Pons (tissue), 1 donor: ENCODE data around the gene CIZ1.
A peak's percentile ranks its signal among the peaks of the same experiment; 100 is the strongest.
"Not testable (repeated sequence)": the region's sequence is repeated elsewhere in the genome, so short reads cannot be mapped to it uniquely, and the experiment has no call there.

Experiments
- DNase-seq: peaks from one replicate; pipeline ENCODE4 v3.0.0-alpha.2; 2016; ENCODE audit warnings: low spot score

The CIZ1 gene, protein sequence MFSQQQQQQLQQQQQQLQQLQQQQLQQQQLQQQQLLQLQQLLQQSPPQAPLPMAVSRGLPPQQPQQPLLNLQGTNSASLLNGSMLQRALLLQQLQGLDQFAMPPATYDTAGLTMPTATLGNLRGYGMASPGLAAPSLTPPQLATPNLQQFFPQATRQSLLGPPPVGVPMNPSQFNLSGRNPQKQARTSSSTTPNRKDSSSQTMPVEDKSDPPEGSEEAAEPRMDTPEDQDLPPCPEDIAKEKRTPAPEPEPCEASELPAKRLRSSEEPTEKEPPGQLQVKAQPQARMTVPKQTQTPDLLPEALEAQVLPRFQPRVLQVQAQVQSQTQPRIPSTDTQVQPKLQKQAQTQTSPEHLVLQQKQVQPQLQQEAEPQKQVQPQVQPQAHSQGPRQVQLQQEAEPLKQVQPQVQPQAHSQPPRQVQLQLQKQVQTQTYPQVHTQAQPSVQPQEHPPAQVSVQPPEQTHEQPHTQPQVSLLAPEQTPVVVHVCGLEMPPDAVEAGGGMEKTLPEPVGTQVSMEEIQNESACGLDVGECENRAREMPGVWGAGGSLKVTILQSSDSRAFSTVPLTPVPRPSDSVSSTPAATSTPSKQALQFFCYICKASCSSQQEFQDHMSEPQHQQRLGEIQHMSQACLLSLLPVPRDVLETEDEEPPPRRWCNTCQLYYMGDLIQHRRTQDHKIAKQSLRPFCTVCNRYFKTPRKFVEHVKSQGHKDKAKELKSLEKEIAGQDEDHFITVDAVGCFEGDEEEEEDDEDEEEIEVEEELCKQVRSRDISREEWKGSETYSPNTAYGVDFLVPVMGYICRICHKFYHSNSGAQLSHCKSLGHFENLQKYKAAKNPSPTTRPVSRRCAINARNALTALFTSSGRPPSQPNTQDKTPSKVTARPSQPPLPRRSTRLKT

DNA sequence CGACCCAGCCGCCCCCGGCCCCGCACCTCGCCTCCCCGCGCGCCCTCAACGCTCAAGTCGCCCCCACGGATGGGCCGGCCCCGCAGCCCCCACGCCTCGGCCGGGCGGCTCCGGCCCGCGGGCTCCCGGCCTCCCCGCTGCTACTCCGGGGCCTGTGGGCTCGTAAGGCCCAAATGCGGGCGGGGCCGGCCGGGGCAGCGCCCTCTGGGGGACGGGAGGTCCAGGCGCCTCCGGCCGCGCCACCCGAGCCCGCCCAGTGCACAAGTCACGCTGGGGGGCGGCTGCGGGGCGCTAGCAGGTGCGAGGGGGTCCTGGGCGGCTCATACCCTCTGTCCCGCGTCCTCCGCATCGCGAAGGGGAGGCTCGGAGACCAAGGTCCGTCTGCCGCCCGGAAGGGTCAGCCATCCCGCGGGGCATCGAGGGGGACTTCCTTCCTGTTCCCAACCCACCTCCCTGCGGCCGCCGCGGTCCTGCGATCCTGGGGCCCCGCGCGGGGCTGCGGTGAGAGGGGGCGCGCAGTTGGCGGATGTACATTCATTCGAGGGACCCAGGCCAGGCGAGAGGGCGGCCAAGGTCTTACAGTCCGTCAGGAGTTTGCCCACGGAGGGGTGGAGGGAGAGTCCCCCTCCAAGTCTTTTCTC is at the start of gene CIZ1:
CIZ1 (minus strand) TSS at position 167 of the 641 bp plus-strand sequence. CDS start 715 bp downstream, outside the sequence.
- DNase-seq, result peak; percentile 68

DNA sequence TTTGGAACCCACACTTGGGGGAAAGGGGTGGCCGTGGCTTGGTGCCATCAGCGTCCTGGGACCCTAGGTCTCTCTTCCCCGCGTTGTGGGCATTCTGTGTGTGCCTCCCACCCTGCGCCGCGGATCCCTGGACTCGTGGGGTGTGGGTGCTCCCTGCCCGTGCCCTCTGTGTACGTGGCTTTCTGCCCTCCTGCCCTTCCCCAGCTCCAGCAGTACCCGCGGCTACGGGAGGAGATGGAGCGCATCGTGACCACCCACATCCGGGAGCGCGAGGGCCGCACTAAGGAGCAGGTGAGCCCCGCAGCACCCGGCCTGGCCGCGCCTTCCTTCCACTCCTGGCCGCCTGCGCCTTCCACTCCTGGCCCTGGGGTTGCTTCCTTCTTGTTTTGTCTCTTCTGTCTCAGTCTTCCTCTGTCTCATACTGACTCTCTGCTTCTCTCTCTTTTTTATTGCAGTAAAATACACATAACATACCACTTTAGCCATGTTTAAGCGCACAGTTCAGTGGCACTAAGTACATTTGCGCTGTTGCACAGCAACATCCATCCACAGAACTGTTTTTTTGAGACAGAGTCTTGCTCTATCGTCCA is 42.5 kb upstream of the CIZ1 start:
- DNase-seq, result no peak

DNA sequence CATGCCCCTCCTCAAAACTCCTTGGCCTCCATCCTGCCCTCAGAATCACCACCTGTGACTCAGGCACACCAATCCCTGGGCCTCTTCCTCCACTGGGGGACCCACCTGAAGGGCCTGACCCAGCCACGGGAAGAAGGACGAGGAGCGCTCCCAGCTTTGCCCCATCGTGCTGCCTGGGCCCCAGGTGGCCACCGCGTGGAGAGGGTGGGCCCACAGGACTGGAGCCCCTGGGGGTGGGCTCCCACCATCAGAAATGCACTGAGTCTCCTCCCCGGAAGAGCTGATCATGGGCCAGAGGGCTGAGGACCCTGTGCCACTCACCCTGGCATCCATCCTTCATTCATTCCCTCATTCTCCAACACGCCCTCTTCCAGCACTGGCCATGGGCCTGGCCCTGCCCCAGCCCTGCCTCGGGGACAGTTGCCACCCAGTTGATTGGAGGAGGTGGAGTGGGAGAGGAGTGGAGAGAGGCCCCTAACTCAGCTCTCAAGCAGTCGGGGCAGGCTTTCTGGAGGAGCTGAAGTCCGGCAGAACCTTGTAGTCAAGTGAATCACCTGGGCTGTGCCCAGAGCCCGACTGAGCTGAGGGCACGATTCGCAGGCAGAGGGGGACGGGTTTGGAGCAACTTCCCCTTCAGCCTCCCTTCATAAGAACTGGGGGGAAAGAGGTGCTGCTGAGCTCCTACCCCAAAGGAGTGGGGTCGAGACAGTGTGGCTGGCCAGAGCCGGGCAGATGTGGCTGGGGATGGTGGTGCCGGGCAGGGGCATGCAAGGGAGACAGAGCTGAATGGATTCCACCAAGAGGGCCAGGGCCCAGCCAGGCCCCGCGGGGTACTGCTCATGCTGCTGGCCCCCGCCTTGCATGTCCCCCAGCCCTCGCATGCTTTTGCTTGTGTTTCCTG is 41.4 kb upstream of the CIZ1 start:
- no peak for DNase-seq

DNA sequence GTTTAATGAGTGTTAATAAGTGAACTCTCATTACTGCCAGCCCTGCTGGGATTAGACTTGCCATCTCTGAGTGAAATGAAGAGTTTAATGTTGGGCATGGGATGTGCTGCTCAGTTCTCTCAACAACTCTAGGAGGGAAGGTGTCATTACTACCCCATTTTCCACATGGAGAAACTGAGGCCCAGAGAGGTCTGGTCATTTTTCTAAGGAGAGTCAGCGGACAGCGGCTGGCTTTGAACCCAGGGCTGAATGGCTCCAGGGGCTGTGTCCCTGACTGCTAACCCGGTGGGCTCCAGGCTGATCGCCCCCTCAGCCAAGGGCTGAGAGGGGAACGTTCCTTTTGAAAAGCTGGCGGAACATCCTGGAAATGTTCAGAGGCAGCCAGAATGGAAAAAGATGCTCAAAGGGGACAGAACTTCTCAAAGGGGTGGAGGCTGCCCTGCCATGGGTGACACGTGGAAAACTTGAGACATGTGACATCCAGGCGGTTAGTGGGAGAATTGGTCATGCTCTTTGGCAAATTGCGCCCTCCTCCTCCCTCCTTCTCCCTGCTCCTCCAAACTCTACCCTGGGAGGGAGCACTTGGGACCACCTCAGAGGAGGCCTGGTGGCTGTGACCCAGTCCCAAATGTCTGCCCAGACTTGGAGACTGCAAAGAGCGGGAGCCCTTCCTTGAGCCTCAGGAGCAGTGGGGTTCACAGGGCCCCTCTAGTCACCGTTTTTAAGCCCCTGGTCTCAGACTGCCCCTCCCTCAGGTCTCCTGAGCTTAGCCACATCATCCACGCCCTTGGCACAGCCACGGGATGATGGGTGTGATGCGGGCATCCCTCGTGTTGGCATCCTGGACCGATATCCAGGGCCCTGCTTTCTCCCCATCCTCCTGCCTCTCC is 40.5 kb upstream of the CIZ1 start:
- DNase-seq, result no peak

DNA sequence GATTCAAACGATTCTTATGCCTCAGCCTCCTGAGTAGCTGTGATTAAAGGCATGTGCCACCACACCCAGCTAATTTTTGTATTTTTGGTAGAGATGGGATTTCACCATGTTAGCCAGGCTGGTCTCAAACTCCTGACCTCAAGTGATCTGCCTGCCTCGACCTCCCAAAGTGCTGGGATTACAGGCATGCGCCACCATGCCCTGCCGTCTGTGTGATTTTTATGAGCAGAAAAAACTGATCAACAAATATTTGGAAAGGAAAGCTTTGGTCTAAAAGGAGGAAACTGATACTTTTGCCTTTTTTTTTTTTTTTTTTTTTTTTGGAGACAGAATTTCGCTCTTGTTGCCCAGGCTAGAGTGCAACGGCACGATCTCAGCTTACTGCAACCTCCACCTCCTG is 39.5 kb upstream of the CIZ1 start:
- not testable (repeated sequence) for DNase-seq

DNA sequence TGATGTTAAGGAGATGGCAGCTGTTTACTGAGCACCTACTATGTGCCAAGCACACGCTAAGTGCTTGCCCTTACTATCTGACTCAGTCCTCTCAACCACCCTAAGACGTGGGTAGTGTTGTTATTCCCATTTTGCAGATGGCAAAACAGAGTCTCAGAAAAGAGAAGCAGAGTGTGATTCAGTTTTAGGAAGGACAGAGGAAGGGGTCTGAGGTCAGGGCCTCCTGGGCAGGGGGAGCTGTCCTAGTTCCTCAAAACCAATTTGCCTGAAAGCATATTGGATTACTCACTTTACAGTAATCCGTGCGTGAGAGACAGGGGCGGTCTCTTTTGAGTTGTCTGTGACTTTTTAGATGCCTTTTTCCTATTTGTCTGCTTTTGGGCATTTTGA is 35.0 kb upstream of the CIZ1 start:
- DNase-seq, result no peak

DNA sequence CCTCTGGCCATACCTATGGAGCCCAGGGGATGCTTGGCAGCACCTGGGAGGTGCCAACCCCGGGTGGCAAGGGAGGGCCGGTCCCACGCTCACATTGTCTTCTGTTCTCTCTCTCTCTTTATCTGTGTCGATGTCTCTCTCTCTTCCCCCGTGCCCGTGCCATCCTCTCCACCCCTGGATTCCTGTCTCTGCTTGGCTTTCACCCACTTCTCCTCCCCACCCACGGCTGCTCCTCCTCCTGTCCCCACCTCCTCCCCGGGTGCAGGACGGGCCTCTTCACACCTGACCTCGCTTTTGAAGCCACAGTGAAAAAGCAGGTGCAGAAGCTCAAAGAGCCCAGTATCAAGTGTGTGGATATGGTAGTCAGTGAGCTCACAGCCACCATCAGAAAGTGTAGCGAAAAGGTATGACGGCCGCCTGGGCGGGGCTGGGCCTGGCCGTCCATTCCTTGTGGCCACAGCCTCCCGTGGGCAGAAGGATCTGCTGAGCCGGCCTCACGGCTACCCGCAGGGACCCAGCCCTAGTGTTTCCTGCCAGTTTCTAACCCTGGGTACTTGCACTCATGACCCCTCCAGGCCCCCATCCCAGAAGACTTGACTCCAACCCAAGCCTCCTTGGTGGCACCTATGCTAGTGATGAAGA is 34.5 kb upstream of the CIZ1 start:
- no peak for DNase-seq

DNA sequence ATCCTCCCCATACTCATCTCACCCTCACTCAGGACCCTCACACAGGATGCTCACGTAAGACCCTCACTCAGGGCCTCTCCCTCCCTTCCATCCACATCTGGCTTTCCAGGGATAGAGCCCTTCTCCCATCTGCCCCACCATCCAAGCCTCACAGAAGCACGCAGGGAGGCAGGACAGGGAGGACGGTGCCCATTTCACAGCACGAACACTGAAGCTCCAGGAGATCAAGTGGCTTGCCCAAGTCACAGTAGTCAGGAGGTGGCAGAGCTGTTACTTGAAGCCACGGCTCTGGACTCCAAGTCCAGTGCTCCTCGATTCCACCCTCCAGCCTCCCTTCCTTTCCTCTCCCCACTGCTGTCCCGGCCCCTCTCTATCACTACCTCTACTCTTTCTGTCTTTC is 33.5 kb upstream of the CIZ1 start:
- no peak for DNase-seq

DNA sequence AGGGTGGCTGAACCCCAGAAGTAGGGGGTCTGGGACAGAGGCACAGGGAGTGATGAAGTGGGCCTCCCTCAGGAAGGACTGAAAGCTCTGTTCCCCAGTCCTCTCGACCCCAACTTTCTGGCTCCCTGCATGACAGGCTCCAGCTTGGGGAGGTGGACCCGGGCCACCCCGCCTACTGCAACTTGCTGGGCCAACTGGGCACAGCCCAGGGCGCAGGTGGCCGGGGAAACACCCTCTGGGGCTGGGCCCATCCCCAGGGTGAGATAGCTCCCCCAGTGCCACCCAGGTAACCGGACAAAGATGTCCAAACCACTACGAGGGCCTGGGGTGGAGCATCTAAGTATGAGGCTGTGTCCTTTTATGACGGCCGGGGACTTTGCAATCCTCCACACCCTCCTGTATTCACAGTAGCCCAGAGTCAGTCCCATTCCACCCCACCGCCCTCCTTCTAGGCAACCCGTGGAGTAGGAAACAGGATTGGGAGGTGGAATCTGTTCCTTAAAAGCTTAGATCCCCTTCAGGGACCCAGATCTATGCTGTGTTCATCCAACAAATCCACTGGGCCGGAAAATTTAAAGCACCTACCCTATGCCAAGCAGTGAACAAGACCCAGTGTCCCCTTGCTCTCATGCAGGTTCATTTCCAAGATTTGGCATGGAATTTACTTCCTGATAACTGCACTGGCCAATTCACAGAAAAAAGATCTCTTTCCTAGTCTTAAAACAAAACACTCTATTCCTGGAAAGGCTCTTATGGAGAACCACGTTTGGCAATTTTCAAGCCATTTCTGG is 31.7 kb upstream of the CIZ1 start:
- no peak for DNase-seq

DNA sequence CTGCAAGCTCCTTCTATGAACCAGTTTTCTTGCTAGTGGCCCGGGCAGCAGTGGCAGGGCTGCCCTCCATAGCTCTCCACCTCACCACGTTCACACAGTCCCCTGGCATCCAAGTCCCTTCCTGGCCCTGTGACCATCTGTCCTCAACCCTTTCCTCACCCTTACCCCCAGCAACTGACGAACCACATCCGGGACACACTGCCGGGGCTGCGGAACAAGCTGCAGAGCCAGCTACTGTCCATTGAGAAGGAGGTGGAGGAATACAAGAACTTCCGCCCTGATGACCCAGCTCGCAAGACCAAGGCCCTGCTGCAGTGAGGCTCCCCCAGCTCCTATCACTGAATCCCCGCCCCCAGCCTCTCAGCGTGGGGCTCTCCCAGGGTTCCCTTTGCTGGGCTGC is 30.7 kb upstream of the CIZ1 start:
- no peak for DNase-seq

DNA sequence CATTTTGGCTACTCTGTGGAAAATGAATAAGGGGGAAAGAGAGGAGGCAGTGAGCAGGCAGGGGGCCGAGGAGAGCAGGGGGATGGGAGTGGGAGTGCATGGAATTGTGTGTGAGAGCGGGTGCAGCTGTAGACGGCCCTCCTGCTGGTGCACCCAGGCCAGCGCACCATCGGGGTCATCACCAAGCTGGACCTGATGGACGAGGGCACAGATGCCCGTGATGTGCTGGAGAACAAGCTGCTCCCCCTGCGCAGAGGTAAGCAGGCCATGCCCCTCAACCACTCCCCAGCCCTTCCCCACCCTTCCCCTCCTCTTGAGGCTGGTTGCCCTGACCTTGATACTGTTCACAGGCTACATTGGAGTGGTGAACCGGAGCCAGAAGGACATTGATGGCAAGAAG is 28.5 kb upstream of the CIZ1 start:
- DNase-seq, result no peak

DNA sequence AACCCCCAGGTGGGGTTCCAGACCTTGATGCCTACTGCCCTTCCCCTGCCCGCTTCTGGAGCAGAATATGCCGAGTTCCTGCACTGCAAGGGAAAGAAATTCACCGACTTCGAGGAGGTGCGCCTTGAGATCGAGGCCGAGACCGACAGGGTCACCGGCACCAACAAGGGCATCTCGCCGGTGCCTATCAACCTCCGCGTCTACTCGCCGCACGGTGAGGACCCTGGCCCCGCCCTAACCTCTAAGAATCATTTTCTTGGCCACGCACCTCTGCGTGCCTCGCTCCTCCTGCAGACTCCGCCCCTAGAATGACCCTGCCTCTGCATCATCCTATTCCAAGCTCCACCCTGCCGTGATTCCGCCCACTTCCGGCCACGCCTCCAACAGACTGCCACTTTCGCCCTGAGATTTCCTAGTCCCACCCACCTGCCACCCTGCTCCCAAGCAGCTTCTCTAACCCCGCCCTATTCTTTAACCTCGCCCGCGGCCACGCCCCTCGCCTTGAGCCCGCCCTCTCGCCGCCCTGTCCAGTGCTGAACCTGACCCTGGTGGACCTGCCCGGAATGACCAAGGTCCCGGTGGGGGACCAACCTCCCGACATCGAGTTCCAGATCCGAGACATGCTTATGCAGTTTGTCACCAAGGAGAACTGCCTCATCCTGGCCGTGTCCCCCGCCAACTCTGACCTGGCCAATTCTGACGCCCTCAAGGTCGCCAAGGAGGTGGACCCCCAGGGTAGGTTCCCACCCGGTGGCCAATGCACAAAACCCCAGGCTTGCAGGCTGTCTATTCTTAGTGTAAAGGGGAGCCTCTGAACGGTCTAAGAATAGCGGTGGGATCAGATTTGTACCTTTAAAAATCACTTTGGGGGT is 27.4 kb upstream of the CIZ1 start:
- DNase-seq, result peak; percentile 87

DNA sequence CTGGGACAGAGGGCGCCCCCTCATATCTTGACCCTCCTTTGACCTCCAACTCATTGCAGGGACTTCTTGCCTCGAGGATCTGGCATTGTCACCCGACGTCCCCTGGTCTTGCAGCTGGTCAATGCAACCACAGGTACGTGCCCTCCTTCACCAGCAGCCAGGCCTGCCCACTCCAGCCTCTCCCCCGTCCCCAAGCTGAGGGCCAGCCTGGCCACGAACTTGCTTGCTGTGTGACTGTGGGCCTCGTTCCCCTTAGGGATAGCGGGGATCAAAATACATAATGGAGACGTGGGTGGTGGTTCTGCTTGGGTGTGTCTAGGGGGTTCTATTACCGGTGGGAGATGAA is 26.8 kb upstream of the CIZ1 start:
- no peak for DNase-seq

DNA sequence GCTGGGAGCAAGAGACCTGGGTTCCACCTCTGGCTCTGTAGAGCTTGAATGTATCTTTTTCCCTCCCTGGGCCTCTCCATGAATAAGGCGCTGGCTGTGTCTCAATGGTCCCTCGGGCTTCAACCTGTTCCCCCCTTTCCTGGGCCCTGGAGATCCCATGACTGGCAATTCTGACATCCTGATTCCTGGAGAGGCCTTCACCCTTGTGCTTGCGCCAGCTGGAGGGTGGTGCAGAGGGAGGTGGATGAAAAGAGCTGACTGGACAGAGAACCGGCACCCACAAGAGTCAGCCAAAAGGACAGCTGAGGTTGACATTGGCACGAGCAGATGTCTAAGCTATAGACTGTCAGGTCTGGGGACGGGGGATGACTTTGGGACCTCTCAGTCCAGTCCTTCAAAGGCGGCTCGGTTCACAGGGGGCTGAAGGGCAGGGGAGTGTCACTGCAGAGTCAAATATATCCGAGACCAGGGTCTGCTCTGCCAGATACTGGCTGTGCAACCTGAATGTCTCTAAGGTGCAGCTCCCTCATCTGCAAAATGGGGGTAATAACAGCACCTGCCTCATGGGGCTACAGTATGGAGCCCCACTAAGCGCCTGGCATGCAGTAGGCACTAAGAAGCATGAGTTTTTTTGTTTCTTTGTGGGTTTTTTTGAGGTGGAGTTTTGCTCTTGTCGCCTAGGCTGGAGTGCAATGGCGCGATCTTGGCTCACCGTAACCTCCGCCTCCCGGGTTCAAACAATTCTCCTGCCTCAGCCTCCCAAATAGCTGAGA is 25.6 kb upstream of the CIZ1 start:
- DNase-seq, result no peak

DNA sequence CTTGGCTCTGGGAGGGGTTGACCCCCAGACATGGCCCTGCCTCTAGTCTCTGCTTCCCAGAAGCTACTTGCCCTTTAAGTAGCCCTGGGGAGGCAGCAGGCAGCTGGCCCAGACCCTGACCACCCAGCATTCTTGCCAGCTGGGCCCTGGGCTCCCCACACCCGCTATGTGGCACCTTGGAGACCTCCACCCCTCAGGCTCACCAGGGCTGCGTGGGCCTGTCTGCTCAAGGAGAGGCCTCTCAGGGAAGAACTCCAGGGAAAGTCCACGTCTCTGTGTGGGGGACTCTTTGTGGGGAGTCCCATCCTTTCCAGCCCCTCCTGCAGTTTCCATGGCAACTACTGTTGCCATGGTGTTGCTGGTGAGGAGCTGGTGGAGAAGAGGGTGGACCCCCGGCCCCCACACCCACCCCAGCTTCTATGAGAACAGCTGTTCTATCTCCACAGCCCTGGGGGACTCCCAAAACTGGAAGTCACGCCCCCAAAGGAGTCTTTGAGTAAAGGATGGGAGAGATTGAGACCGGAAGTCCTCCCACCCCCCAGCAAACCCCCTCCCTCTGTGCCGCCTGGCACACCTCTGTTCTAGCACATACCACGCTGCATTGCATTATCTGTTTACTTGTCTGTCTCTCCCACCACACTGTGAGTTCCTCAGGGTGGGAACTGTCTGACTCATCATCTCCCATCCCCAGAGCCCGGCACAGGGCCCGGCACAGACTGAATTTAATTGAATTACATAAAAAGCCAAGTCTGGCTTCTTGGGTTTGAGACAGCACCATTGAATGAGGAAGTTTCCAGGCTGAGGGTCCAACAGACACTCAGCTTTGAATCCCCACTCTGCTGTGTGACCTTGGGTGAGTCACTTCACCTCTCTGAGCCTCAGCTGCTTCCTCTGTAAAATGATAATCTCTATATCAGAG is 24.4 kb upstream of the CIZ1 start:
- DNase-seq, result no peak
